Panc1 (cell line): ENCODE results near the gene PRMT3. TPM values are rescaled to one million over a fixed set of nuclear protein-coding genes. Genes with fewer than 3 reads are reported as not detected.

Experiments used
- ATAC-seq: fragments of 200-7000 bp; cut with Tn5 transposase; 2 replicates; pipeline ENCODE4 v1.9.1; 2020; ENCODE audit warnings: mild to moderate bottlenecking, moderate library complexity
- BruUV-seq: library from RNA; stranded (reverse); fragments of 400-500 nt; replicated peaks from 2 replicates; lab custom pipeline; 2021; lab: Mats Ljungman, UMichigan
- CTCF ChIA-PET: fragments of 300-600 bp; sonication (Branson Sonifier 250); formaldehyde crosslinking; loops from one replicate; lab custom pipeline; 2022; ENCODE audit warnings: antibody characterized with exemption; lab: Charles Lee
- POLR2A ChIA-PET: fragments of 300-600 bp; sonication (Branson Sonifier 250); formaldehyde crosslinking; loops from one replicate; lab custom pipeline; 2022; ENCODE audit warnings: antibody characterized with exemption; lab: Charles Lee
- DNase-seq: peaks from one replicate; pipeline ENCODE4 v3.0.0-alpha.2; 2010; ENCODE audit warnings: low read depth, low spot score
- H3K27ac ChIP-seq: 2 replicates; pipeline ENCODE4 v1.5.1; 2011; ENCODE audit warnings: mild to moderate bottlenecking, low read length, inconsistent platforms
- H3K27me3 ChIP-seq: fragments of 200-500 bp; sonication (Bioruptor generic); 2 replicates; pipeline ENCODE4 v1.6.0; 2014; ENCODE audit warnings: low read length, inconsistent platforms; ENCODE audit not compliant: control insufficient read depth, insufficient read depth
- H3K36me3 ChIP-seq: fragments of 200-500 bp; sonication (Bioruptor generic); 2 replicates; pipeline ENCODE4 v1.5.1; 2014; ENCODE audit warnings: inconsistent platforms, mild to moderate bottlenecking, low read length, moderate library complexity; ENCODE audit not compliant: control insufficient read depth, insufficient read depth
- H3K4me1 ChIP-seq: 2 replicates; pipeline ENCODE4 v1.5.1; 2011; ENCODE audit warnings: inconsistent platforms, mild to moderate bottlenecking, low read length, moderate library complexity; ENCODE audit not compliant: control insufficient read depth, insufficient read depth
- H3K4me3 ChIP-seq, 2 experiments: 2 replicates each; pipeline ENCODE4 v1.5.1; 2011 to 2012; ENCODE audit warnings: low read depth in 2 of 2, low read length in 2 of 2, mild to moderate bottlenecking in 2 of 2, inconsistent platforms in 1 of 2, moderate library complexity in 1 of 2
- H3K9me3 ChIP-seq: fragments of 200-500 bp; sonication (Bioruptor generic); 2 replicates; pipeline ENCODE4 v1.5.1; 2014; ENCODE audit warnings: low read depth, mild to moderate bottlenecking, inconsistent platforms, low read length, moderate library complexity; ENCODE audit not compliant: control insufficient read depth, insufficient read depth
- CTCF ChIP-seq: fragments of 450-650 bp; IDR thresholded peaks from 2 replicates; pipeline ENCODE4 v1.5.1; 2017; ENCODE audit warnings: mild to moderate bottlenecking
- POLR2AphosphoS5 ChIP-seq: IDR thresholded peaks from 2 replicates; pipeline ENCODE4 v1.6.1; 2012; ENCODE audit warnings: mild to moderate bottlenecking, low read depth, low read length, moderate library complexity
- REST ChIP-seq, 2 experiments: IDR thresholded peaks; 2 replicates each; pipeline ENCODE4 v1.6.1; 2011 to 2012; ENCODE audit warnings: low read depth in 2 of 2, control low read depth in 1 of 2, low read length in 1 of 2, mild to moderate bottlenecking in 1 of 2, moderate library complexity in 1 of 2; ENCODE audit not compliant: insufficient read depth in 1 of 2
- SIN3A ChIP-seq: IDR thresholded peaks from 2 replicates; pipeline ENCODE4 v1.6.1; 2012; ENCODE audit warnings: low read depth, mild to moderate bottlenecking, low read length, moderate library complexity, borderline replicate concordance; ENCODE audit not compliant: insufficient read depth
- TCF7L2 ChIP-seq: IDR thresholded peaks from 2 replicates; pipeline ENCODE4 v1.6.1; 2011; ENCODE audit warnings: mild to moderate bottlenecking, low read depth, low read length, inconsistent platforms
- in situ Hi-C: cut with HindIII; loops from 2 replicates; pipeline ENCODE4 v1.10.0; 2016; ENCODE audit warnings: low sequenced_read_pairs, low pct_unique_long_range_greater_than_20kb
- intact Hi-C: fragments of 100-400 bp; cut with micrococcal nuclease; formaldehyde crosslinking; loops from one replicate; pipeline ENCODE4 v1.10.0; 2022; ENCODE audit not compliant: unreplicated experiment
- total RNA-seq: library from RNA; stranded (reverse); gene quantifications from one replicate; pipeline ENCODE4 v1.2.1, GENCODE V29; 2021; ENCODE audit not compliant: unreplicated experiment

The PRMT3 gene
- total RNA-seq, 1 experiment from 2014 or later = 31.2 TPM

- in situ Hi-C loops = no loop called here
- ATAC-seq = peak; percentile 79; the same call in 1 of the 2 replicates
Observed at GRCh38 chr11:20353829-20354434, 33.6 kb upstream of the PRMT3 start.

More at GRCh38 chr11:20353829-20354434, 33.6 kb upstream of the PRMT3 start:
- no peaks in the 10 kb centered on the region for H3K36me3 ChIP-seq
- BruUV-seq = no TSS peak
- no peak overlapping the region for H3K4me3 ChIP-seq
- no peak for TF ChIP-seq SIN3A
- no peak for TF ChIP-seq REST (IDR thresholded peaks at IDR 0.05; ENCODE audit: insufficient read depth in 1 of 2, low read depth in 2 of 2, low read length in 1 of 2)
- TF ChIP-seq TCF7L2 = peak; percentile 77
- TF ChIP-seq CTCF = peak; percentile 90
- no peak for TF ChIP-seq POLR2AphosphoS5
- POLR2A ChIA-PET = interaction anchor here (0.6 kb wide), 1 partner anchor 428 kb away, joined by 5 read pairs; no protein-coding TSS in a partner anchor
- H3K27ac ChIP-seq = no peak overlapping the region
- H3K27me3 ChIP-seq = 0 out of 2 replicates have a peak, but pooled peaks cover 1% of the 10 kb centered on the region
- CTCF ChIA-PET = interaction anchor here (1.6 to 3.1 kb wide), 2 partner anchors 221 to 226 kb away, joined by 13 to 19 read pairs; no protein-coding TSS in a partner anchor
- intact Hi-C loops = loop anchor here (1.0 to 10.0 kb wide), 2 partner anchors 226 to 409 kb away; no protein-coding TSS in a partner anchor
- no peaks in the 10 kb centered on the region for H3K4me1 ChIP-seq
- H3K9me3 ChIP-seq = no peaks in the 10 kb centered on the region
- DNase-seq = no peak
